Astrocyte (in vitro differentiated cells and primary cell): ENCODE measurements around the gene MBD5.

Source experiments
- EZH2 ChIP-seq: IDR thresholded peaks from 2 replicates; pipeline ENCODE4 v1.6.1; 2012; ENCODE audit warnings: mild to moderate bottlenecking, low read length, inconsistent platforms; ENCODE audit not compliant: insufficient read depth
- TF ChIP-seq, protein P1 (sequence below): IDR thresholded peaks from 2 replicates; pipeline ENCODE4 v1.5.1; 2011; ENCODE audit warnings: low read depth, mild to moderate bottlenecking, inconsistent platforms, low read length, moderate library complexity; ENCODE audit not compliant: insufficient read depth

GRCh38 chr2:148430101-148430500 is 409.2 kb downstream of the MBD5 start:
- TF ChIP-seq, protein P1, sequence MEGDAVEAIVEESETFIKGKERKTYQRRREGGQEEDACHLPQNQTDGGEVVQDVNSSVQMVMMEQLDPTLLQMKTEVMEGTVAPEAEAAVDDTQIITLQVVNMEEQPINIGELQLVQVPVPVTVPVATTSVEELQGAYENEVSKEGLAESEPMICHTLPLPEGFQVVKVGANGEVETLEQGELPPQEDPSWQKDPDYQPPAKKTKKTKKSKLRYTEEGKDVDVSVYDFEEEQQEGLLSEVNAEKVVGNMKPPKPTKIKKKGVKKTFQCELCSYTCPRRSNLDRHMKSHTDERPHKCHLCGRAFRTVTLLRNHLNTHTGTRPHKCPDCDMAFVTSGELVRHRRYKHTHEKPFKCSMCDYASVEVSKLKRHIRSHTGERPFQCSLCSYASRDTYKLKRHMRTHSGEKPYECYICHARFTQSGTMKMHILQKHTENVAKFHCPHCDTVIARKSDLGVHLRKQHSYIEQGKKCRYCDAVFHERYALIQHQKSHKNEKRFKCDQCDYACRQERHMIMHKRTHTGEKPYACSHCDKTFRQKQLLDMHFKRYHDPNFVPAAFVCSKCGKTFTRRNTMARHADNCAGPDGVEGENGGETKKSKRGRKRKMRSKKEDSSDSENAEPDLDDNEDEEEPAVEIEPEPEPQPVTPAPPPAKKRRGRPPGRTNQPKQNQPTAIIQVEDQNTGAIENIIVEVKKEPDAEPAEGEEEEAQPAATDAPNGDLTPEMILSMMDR: no peak
- no peak for TF ChIP-seq EZH2
